GM19395 (cell line): ENCODE results near the gene WNT6.
A peak's percentile ranks its signal among the peaks of the same experiment; 100 is the strongest.

Experiments used
- ATAC-seq: cut with Tn5 transposase; IDR thresholded peaks from one replicate; pipeline ENCODE4 v1.9.1; 2021; ENCODE audit warnings: mild to moderate bottlenecking, moderate library complexity; ENCODE audit not compliant: unreplicated experiment

WNT6 gene

DNA sequence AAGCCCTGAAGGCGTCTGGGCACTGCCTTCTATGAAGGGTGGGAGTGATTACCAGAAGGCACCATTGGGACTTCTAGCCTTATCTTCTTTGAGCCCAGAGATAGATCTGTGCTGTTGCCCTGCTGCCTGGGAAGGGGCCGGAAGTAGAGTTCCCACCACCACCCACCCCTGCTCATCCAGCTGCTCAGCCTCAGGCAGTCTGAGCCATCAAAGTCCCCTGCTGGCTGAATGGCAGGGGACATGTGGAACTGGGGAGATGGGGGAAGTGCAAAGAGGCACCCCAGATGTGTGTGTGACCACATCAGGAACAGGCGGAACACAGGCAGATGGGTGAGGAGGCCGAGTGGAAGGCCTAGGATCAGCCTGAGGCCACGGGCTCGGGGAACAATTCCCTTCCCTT is 17.7 kb downstream of the WNT6 start:
- ATAC-seq = no peak

DNA sequence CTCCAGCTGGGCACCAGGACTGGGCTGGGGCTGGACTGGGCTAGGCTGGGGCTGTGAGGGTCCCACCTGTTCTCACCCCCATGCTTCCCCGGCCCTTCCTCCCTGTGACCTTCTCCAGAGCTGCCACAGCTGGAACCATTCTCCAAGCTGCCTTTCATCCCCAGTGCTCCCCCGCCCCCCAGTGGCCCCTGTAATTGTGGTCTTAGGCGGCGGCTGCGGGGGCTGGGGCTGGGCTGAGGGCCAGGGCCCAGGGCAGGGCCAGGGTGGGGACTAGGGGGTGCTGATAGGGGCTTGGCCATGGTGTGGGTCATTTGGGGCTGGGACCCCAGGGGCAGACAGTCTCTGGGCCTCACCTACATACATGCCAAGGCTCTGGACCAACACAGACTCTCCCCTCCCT is 18.3 kb downstream of the WNT6 start:
- no peak for ATAC-seq

DNA sequence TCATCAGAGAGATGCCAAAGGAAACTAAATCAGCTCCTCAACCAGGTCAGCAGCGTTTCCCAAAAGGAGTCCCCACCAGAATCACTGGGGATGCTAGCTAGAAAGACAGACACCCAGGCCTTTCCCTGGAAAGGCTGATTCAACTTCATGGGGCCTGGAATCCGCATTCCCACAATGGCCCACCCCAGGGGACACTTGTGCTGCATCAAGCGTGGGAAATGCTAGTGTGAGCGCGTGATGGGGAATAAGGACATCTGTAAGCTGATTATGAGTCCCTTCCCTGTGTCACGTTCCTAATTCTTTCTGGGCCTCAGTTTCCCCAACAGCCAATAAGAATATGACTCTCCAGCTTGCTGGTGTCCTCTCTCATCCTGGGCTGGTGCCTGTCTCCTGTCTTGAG is 18.9 kb downstream of the WNT6 start:
- no peak for ATAC-seq

DNA sequence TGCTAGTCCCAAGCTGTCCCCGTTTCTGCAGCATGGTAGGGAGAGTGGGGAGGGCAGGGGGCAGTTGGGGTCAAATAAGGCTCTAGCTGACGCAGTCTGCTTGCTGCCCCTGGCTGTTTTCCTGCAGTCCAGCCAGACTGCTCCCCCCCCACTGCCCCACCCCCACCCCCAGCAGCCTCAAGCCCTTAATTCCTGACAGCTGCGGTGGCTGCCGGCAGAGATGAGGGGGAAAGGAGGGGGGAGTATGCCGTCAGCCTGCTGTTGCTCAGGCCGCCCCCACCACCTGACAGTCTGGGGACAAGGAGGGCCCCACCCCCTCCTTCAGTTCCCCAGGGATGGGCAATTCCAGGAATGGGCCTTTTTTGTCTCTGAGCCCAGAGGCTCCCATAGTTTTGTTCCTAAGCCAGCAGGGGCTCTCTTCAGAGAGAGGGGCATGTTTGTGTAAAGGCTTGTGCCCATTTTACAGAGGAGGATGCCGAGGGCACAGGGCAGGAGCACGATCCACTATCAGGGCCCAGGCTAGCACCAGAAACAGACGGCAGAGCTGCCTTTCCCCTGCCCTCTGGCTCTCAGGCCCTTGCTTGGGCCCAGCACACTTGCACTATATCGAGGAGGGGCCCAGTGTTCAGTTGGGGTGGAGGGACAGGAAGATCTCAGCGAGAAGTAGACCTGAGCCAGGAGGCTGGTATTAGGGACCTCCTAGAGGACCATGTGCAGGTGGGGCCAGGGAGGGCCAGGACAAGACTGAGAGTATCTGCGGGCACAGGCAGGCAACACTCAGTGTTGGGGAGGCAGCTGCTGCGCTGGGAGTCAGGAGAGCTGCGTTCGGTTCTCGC is 19.5 kb downstream of the WNT6 start:
- peak; percentile 1 for ATAC-seq

DNA sequence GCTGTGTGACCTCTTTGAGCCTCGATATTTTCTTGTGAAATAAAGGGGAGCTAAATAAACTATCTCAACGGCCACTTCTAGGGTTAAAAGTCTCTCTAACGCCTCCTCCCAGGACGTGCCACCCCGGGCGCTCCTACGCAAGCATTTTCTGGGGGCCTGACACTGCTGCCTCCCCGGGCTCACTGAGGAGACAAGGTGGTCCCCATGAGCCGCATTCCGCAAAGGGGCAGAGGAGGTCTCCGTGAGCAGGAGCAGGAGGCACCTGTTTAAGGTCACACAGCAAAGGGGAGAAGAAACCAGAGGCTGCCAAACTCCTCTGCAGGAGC is 20.1 kb downstream of the WNT6 start:
- ATAC-seq = no peak

DNA sequence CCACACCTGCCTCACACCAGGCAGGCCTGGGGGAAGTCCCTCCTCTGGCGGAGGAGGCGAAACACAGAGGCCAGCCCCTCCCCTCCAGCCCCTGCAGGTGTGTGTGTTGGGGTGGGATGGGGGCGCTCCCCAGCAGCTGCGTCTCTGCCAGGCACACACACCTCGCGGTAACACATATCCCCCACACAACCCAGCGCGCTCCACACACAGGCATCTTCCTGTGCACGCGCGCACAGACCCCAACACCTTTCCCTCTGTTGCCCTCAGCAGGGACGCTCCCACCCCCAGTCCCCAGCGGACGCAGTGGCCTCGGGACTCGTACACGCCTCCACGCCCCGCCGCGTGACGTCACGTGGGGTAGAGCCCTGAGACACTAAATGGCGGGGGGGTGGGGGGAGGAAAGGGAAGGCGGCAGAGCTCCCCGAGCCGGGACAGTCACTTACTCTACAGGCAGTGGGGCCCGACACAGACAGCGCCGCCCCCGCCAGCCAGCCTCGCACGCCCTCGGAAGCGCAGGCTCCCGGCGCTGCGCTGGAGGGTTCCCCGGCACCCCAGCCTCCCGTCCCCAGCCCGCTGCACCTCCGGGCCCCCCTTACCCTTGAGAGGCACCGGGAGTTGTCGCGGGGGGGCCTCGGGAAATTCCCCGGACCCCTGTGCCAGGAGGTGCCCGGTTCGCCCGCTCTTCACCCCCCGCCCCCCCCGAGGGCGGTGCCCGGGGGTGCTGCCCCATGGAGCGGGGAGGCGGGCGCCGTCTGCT is 20.7 kb downstream of the WNT6 start, which contains the start of gene WNT10A:
WNT10A (plus strand) TSS at position 751 of the 757 bp plus-strand sequence. CDS start 144 bp downstream, outside the sequence.
- peak; percentile 68 for ATAC-seq

DNA sequence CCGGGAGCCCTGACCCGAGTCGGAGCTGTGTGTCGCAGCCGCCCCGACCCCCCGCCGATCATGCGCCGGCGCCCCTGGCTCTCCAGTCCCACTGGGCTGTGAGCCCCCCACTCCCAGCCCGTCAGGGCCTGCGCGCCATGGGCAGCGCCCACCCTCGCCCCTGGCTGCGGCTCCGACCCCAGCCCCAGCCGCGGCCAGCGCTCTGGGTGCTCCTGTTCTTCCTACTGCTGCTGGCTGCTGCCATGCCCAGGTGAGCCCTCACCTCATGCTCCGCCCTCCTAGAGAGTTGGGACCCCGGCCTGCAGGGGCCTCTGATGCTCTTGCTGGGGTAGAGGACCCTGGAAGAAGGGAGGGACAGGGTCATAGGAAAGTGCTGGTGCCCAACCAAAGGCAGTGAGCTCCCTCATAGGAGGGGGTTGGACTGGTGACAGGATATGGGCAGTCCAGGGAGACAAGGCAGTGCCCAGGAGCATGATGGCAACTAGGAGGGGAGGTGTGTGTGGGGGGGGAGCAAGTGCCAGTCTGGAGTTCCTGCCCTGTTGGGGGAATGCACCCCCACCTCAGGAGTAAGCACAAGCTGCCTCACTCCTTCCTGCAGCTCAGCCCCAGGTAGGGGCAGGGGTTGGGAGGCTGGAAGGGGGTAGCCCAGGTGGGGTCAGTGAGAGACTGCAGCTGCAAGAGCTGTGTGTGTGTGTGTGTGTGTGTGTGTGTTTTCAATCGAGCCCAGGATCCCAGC is 21.4 kb downstream of the WNT6 start:
- no peak for ATAC-seq

DNA sequence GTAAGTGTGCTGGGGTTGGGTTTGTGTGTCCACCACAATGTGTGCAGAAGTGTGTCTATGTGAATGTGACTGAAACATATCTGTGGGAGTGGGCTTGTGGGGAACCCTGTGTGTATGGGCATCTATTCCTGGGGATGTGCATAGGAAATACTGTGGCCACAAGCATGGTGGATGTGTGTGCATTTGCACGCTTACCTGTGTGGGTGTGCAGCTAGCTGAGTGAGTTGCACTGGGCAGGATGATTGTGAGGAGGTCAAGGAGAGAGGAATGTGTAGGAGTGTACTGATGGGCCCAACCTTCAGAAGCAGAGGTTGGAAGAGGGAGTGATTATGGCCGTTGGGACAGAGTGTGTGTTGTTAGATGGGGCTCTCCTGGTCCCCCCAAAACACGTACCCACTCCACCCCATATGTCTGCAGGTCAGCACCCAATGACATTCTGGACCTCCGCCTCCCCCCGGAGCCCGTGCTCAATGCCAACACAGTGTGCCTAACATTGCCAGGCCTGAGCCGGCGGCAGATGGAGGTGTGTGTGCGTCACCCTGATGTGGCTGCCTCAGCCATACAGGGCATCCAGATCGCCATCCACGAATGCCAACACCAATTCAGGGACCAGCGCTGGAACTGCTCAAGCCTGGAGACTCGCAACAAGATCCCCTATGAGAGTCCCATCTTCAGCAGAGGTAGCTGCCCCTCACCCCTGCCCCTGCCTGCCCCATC is 22.3 kb downstream of the WNT6 start:
- ATAC-seq = no peak

DNA sequence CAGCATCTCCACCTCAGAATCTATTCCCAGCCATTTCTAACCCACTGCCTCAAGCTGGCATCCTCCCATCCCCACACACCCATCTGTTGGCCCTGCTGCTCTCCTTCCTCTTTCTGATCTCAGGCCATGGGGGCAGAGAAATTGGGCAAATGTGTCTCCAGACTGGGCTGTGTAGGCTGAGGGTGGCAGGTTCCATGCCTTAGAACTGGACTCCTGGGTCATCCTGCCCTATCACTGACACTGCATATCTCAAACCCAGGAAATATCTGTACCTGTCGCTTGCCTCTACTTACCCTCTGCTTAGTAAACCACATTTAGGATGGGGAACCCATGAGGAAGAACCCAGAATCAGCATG is 22.8 kb downstream of the WNT6 start:
- no peak for ATAC-seq

DNA sequence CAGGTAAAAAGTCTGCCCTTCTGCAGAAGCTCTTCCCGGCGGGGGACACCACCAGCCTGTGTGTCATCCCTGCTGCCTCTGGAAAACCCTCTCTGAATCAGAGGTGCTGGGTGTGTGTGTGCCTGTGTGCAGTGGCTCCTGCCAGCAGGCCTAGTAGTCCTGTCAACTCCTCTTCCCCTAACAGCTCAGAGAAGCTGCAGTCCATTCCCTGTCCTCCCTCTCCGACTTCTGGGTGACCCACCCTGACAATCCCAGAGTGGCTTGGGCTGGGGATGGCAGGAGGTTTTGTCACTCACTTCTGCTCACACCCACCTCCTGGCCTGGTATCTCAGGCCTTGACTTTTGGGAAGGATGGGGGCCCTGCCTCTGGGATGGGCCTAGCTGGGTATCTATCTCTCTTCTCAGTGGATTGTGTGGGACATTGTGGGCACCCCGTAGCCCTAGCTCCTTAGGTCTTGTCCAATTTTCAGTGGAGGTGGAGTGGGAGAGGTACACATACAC is 23.3 kb downstream of the WNT6 start:
- no peak for ATAC-seq

DNA sequence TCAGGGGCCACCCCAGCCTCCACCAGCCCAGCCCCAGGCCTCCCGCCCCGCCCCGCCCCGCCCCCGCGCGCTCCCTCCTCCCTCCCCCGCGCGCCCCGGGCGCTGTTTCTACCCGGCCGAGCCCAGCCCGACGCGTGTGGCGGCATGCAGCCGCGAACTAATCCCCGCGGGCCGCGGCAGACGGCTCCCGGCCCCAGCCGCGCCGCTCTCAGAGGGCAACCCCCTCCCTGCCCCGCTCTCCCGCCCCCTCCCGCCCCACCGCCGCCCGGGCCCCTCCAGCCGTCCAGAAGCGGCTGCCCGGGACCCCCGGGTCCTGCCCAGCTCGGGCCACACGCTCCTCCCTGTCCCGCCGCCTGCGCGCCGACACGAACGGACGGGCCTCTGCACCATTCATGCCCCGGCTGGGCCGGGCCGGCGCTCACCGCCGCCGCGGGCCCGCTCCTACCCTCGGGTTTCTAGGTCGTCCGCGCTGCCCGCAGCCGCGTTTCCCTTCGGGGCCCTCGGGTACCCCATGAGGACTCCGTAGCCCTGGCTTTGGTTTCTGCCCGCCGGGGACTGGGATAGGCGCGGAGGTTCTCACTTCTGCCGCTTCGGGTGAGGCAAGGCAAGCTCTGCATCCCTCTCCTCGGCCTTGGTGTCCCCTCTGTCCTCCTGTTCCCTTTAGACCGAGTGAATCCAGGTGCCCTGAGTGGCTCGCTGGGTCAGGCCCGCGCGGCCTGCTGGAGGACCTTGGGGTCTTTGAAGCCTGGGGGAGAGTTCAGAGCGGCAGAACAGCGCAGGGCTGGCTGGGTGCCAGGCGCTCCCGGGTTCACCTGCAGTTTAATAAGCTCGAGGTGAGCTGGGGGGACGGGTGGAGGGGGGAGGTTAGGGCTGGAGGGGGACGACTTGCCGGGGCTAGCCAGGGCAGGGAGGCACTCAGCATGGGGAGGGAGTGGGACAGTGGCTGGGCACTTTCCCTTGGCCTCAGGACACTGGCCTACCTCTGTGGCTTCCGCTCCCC is 24.2 kb downstream of the WNT6 start:
- ATAC-seq = no peak

DNA sequence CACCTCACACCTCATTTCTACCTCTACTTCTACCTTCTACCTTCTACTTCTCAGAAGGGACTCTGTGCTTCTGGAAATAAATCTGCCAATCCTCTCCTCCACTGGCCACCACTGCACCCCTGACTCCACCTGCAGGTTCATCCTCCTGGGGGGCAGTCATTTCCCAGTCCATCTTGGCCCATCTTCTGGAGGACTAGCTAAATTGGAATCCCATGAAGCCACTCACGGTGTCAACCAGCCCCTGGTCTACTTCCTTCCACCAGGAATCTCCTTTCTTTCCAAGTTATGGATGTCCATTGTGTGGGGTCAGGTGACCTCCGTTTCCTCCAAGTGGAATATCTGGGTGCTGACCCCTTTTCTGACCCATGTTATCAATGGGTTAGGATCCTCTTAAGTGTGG is 24.9 kb downstream of the WNT6 start:
- no peak for ATAC-seq

DNA sequence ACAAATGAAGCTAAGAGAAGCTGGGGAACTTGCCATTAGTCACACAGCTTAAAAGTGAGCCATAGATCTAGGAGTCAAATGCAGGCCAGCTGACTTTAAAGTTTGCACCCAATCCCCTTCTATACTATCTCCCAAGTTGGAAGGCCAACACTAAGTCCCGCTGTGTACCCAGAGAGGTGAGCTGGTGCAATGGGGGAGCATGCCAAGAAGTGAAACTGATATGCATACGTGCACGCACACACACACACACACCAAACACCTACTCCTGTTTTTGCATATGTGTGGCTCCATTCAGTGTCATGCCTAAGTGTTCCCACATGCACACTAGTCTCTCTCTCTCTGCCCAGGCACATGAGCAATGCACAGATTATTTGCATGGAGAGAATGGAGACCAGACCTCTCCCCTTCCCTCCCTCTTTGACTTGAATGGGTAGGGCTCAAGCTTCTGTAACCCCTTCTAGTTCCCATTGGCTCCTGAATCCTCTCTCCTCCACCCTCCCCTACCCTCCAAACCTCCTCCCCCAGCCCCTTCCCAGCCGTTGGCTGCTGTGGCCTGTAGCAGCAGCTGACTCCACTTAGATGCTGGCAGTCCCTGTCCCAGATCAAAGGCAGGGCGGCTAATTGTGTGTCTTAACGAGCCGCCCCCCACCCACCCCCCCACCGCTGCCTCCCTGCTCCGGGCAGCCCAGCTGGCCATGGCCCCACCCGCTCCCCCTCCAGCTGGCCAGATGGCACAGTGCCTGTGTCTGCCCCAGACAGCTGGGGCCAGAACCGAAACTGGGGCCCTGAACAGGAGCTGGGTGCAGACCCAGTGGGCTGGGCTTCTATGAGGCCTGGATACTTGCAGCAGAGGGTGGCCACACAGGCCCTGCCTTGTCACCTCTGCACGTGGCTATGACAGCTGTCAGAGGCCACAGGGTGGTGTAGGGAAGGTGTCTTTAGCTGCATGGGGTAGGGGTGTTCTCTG is 26.7 kb downstream of the WNT6 start:
- ATAC-seq = peak; percentile 71

DNA sequence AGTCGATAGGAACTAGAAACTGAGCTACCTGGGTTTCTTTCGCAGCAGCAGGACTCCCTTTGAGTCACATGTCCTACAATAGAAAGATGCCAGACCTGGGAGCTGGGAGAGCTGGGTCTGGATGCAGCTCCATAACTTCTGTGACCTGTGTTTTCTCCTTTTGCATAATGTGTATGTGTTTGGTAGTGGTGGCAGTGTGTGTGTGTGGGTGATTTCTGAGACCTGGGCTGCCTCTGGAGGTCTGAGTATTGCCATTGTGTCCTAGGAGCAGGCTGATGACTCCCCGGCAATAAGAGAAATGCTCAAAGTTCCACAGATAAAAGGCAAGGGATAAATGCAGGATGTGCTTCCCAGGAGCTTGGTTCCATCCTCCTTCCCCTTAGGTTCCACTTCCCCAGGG is 27.5 kb downstream of the WNT6 start:
- ATAC-seq = no peak

DNA sequence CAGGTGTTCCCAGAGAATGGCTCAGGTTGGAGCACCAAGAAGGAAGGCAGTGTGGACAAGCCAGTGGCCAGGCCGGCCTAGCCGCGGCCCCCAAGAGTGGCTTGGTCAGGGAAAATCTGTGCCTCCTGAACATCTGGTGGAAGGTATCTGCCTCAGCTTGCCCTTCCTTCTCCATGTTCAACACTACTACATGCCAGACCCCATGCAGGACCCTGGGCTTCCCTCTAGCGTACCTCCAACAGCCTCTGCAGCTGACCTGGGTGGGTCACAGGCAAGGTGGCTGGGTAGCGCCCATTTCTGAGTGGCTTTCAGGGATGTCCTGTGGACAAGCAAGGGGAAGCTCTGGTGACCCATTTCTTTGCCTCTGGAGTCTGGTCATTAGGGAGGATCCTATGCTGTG is 28.7 kb downstream of the WNT6 start:
- ATAC-seq = no peak

DNA sequence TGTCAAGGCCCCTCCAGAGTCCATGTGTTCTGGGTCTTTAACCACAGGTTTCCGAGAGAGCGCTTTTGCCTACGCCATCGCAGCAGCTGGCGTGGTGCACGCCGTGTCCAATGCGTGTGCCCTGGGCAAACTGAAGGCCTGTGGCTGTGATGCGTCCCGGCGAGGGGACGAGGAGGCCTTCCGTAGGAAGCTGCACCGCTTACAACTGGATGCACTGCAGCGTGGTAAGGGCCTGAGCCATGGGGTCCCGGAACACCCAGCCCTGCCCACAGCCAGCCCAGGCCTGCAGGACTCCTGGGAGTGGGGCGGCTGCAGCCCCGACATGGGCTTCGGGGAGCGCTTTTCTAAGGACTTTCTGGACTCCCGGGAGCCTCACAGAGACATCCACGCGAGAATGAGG is 30.3 kb downstream of the WNT6 start:
- ATAC-seq = no peak

DNA sequence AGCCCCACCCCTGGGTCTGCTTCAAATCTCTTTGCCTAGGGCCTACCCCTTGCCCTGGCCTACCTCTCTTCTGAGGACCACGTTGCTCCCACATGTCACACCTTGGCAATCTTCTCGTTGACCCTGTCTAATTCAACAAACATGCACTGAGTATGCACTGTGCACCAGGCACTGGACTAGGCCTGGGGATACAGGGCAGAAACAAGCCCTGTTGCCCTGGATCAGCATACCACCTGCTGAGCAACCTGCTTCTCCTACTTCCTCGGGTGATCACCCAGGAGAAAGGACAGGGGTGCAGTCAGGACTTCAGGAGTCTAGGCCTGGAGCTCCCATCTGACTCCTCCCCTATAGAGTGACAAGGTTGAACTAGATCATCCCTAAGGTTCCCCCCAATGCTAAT is 30.8 kb downstream of the WNT6 start:
- no peak for ATAC-seq

DNA sequence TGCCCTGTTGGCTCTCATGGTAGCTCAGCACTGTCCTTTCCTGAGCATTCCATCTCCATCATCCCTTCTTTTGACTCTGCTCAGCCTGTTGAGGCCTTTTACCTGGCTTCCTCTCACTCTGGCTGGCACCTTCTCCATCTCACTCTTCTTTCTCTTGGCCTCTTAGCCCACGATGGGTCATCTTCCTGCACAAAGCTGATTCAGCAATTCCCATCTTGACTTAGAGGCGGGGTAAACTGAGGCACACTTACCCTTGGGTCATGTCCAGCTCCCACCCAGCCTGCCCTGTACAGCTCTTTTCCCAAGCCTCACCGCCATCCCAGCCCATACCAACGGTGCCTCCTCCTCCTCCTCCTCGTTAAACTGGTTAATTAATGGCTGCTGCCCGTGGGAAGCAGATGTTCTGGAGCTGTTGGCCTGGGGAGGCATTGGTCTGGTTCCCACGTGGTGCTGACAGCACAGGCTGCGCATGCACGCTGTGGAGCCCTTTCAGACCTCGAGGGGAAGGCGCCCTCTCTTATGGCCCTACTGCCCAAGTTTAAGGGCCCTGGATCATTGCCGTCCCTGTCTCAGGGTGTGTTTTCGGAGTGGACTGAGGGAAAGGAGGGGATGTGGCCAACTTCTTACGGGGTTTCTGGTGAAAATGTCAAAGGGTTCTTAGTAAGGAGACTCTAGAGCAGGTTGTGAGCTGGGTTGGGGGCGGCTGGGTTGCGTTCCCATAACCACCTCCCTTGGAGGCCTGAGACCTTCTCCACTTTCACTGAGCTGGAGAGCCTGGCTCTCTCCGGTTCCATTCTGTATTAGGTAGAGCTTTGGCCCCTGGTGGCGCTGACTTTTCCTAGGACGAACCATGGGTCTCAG is 31.9 kb downstream of the WNT6 start:
- ATAC-seq = no peak
